KOPT-K1 (cell line): ENCODE data around the gene IGSF9B.

ENCODE experiments used
- H3K27ac ChIP-seq: fragments of 200-600 bp; sonication (generic); 2 replicates; pipeline ENCODE4 v1.5.1; 2016; ENCODE audit warnings: antibody characterized with exemption, mild to moderate bottlenecking, low read depth, low read length; ENCODE audit not compliant: poor library complexity, severe bottlenecking
- H3K36me3 ChIP-seq: fragments of 200-600 bp; sonication (generic); 2 replicates; pipeline ENCODE4 v1.5.1; 2017; ENCODE audit warnings: antibody characterized with exemption, mild to moderate bottlenecking, low read length, moderate library complexity; ENCODE audit not compliant: insufficient read depth
- H3K9me3 ChIP-seq: fragments of 200-600 bp; sonication (generic); 2 replicates; pipeline ENCODE4 v1.5.1; 2017; ENCODE audit warnings: antibody characterized with exemption, low read length, mild to moderate bottlenecking; ENCODE audit not compliant: insufficient read depth, poor library complexity, severe bottlenecking

IGSF9B gene

GRCh38 chr11:133940034-133940433 is 16.7 kb downstream of the IGSF9B start:
- Histone ChIP-seq H3K27ac (no peak overlapping the region), H3K36me3 (no peaks in the 10 kb centered on the region; the same call in 1 of the 2 replicates), H3K9me3 (no peaks in the 10 kb centered on the region)

DNA sequence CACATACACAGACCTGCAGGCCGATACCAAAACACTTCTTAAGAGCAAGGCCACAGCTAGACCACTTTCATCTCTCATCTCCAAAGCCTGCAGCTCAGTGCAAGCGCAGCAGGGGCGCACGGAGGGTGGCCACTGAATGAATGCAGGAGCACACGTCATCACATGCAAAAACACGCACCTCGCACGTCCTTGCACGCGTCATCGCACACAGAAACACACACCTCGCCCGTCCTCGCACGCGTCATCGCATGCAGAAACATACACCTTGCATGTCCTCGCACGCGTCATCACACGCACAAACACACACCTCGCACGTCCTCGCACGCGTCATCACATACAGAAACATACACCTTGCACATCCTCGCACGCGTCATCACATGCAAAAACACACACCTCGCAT is 17.2 kb downstream of the IGSF9B start:
- H3K27ac ChIP-seq: no peak overlapping the region
- H3K9me3 ChIP-seq: no peaks in the 10 kb centered on the region
- no peaks in the 10 kb centered on the region; the same call in 1 of the 2 replicates for H3K36me3 ChIP-seq

DNA sequence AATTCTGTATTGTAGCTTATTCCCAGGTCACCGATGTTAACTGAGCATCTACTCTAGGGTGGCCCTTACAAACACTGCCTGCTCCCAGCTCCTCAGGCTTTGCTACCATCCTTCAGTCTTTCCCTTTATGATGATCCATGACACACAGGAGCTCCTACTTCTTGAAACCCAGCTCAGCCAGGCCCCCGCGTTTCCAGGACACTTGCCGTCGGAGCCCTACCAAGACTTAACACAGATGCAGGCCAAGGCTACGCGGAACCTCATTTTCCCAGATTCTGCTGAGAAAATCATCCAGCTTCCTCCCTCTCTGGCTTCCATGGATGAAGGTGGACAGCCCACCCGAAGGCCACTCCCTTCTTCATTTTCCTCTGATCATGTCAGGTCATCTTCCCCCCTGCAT is 18.6 kb downstream of the IGSF9B start:
- Histone ChIP-seq H3K36me3 (no peaks in the 10 kb centered on the region; the same call in 1 of the 2 replicates), H3K9me3 (no peaks in the 10 kb centered on the region), H3K27ac (no peak overlapping the region)

- Histone ChIP-seq H3K27ac (no peak overlapping the region), H3K9me3 (no peaks in the 10 kb centered on the region), H3K36me3 (no peaks in the 10 kb centered on the region; the same call in 1 of the 2 replicates)
Measured at GRCh38 chr11:133937468-133937867, 19.3 kb downstream of the IGSF9B start.

DNA sequence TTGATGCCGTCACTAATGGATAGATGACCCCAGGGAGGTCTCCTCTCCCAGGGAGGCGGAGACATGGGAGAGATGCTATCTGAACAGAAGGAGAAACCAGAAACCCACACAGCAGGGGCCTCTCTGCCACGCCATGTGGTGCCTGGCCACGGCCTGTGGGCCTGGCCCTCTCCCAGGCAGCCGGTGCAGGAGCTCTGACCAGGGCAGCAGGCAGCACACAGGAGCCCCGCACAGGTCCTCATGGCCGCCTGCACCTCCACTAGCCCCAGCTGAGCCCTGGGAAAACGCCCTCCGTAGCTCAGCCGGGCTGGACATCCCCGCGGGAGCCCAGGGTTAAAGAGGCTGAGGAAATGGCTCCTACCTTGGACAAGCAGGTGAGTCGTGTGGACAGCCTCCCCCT is 19.8 kb downstream of the IGSF9B start:
- no peaks in the 10 kb centered on the region for H3K9me3 ChIP-seq
- H3K36me3 ChIP-seq: no peaks in the 10 kb centered on the region; the same call in 1 of the 2 replicates
- no peak overlapping the region for H3K27ac ChIP-seq

GRCh38 chr11:133936592-133936991 is 20.2 kb downstream of the IGSF9B start:
- Histone ChIP-seq H3K9me3 (no peaks in the 10 kb centered on the region), H3K36me3 (no peaks in the 10 kb centered on the region; the same call in 1 of the 2 replicates), H3K27ac (no peak overlapping the region)

- no peaks in the 10 kb centered on the region; the same call in 1 of the 2 replicates for H3K36me3 ChIP-seq
- H3K27ac ChIP-seq: no peak overlapping the region
- no peaks in the 10 kb centered on the region for H3K9me3 ChIP-seq
Measured at GRCh38 chr11:133936136-133936535, 20.6 kb downstream of the IGSF9B start.

DNA sequence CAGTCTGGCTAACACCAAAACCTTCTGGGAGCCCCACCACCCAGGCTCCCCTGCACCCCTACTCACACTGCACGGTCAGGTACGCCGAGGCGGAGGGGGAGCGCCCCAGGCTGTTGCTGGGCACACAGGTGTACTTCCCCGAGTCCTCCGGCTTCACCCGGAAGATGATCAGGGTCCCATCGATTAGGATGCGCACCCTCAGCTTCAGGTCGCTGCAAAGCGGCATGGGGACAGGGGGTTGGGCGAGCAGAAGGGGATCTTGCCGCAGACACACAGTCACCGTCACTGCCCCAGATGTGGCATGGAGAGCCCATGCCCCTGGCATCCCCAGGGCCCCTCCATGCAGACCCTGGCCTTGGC is 21.2 kb downstream of the IGSF9B start:
- Histone ChIP-seq H3K36me3 (no peaks in the 10 kb centered on the region; the same call in 1 of the 2 replicates), H3K9me3 (no peaks in the 10 kb centered on the region), H3K27ac (no peak overlapping the region)

- H3K9me3 ChIP-seq: no peaks in the 10 kb centered on the region
- H3K27ac ChIP-seq: no peak overlapping the region
- no peaks in the 10 kb centered on the region; the same call in 1 of the 2 replicates for H3K36me3 ChIP-seq
Measured at GRCh38 chr11:133934599-133935550, 21.9 kb downstream of the IGSF9B start.

- Histone ChIP-seq H3K9me3 (no peaks in the 10 kb centered on the region), H3K36me3 (no peaks in the 10 kb centered on the region; the same call in 1 of the 2 replicates), H3K27ac (no peak overlapping the region)
Measured at GRCh38 chr11:133934096-133934495, 22.7 kb downstream of the IGSF9B start.

- Histone ChIP-seq H3K36me3 (no peaks in the 10 kb centered on the region; the same call in 1 of the 2 replicates), H3K9me3 (no peaks in the 10 kb centered on the region), H3K27ac (no peak overlapping the region)
Measured at GRCh38 chr11:133931449-133932060, 25.2 kb downstream of the IGSF9B start.

DNA sequence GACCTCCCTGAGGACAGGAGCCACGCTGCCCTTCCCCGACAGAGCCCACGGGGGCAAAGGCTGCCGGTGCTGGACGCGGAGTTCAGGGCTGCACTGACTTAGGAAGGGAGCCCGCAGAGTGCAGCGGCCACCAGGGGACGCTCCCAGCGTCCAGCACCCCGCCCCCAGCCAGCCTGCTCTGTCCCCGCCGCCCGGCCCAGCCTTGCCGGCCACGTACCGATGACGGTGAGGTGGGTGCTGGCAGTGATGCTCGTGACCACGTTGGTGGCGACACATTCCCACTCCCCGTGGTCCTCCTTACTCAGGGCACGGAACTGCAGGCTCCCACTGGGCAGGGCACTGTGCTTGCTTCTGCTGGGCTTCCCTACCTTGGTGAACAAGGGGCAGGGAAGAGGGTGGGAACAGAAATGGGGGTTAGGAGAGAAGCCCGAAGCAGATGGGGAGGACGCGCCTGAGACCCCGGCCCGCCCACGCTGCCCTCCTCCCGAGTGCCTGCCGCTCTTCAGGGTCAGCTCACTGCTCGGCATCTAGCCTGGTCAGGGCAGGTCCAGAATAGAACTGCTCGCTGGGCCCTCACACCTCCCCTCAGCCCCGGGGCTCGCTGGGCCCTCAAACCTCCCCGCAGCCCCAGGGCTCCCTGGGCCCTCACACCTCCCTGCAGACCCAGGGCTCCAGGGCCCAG is 25.9 kb downstream of the IGSF9B start:
- H3K36me3 ChIP-seq: no peaks in the 10 kb centered on the region; the same call in 1 of the 2 replicates
- no peak overlapping the region for H3K27ac ChIP-seq
- H3K9me3 ChIP-seq: no peaks in the 10 kb centered on the region

GRCh38 chr11:133930053-133930766 is 26.6 kb downstream of the IGSF9B start:
- Histone ChIP-seq H3K9me3 (no peaks in the 10 kb centered on the region), H3K36me3 (no peaks in the 10 kb centered on the region), H3K27ac (no peak overlapping the region)

- Histone ChIP-seq H3K9me3 (no peaks in the 10 kb centered on the region), H3K36me3 (no peaks in the 10 kb centered on the region), H3K27ac (no peak overlapping the region)
Measured at GRCh38 chr11:133929401-133930052, 27.2 kb downstream of the IGSF9B start.
